AG04450 (cell line): ENCODE results near the gene PC. TPM values are rescaled to one million over a fixed set of nuclear protein-coding genes. Genes with fewer than 3 reads are reported as not detected.
A peak's percentile ranks its signal among the peaks of the same experiment; 100 is the strongest.

ENCODE experiments used
- CTCF ChIA-PET: fragments of 300-600, 350-600 bp; formaldehyde crosslinking; extraction: SDS; loops from one replicate; lab custom pipeline; 2022; ENCODE audit warnings: antibody characterized with exemption, inconsistent platforms; lab: Charles Lee
- POLR2A ChIA-PET: fragments of 350-600 bp; formaldehyde crosslinking; extraction: SDS; loops from one replicate; lab custom pipeline; 2021; ENCODE audit warnings: antibody characterized with exemption, inconsistent platforms; lab: Yijun Ruan, JAX
- DNase-seq: peaks from one replicate; pipeline ENCODE4 v3.0.0-alpha.2; 2011; ENCODE audit warnings: low read depth, low spot score
- H3K27ac ChIP-seq: one replicate; pipeline ENCODE4 v1.5.1; 2012; ENCODE audit warnings: low read depth, low read length, control low read depth
- H3K27me3 ChIP-seq: one replicate; pipeline ENCODE4 v1.6.0; 2012; ENCODE audit warnings: low read length; ENCODE audit not compliant: control insufficient read depth, insufficient read depth
- H3K4me3 ChIP-seq: 2 replicates; pipeline ENCODE4 v1.5.1; 2011; ENCODE audit warnings: mild to moderate bottlenecking, low read depth, low read length, control low read depth
- H3K9me3 ChIP-seq: 2 replicates; pipeline ENCODE4 v1.5.1; 2012; ENCODE audit warnings: low read length; ENCODE audit not compliant: control insufficient read depth, insufficient read depth
- polyA plus RNA-seq: library from polyadenylated mRNA; depleted of rRNA; stranded (reverse); fragments of >200 nt; gene quantifications from 2 replicates; pipeline ENCODE4 v1.2.3, GENCODE V29; 2011
- TF ChIP-seq, protein P1 (sequence below): IDR thresholded peaks from 2 replicates; pipeline ENCODE4 v1.5.1; 2011; ENCODE audit warnings: low read depth, low read length, control low read depth, inconsistent platforms

Gene PC
- polyA plus RNA-seq, 1 experiment = 12.1 TPM

DNA sequence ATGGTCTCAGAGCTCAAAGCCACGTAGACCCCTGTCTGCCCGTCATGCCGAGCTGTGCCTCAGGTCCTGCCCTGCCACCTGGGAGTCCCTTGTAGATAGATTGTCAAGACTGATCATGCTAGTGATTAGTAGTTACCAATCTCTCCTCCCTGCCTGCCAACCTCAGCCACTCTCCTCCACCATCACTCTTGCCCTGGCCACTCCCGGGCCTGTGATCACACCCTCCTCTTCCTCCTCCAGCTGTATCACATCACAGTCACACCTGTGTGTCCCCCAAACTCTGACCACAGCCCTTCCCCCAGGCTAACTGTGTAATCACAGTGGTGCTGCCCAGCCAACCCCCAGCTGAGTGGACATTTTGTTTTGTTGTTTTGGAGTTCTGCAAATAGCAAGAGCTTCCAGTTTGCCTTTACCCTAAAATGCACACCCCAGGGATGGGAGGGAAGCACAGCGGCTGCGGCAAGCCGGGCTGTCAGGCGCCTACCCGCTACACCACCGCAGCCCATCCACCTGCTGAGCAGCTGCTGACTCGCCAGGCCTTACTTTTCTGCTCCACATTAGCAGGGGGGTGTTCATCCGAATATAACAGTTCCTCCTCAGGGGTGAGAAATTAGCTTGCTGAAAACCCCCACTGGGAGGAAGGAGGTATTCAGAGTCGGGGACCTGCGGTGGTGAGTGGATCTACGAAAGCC is 55.6 kb downstream of the PC start:
- Histone ChIP-seq H3K27ac (no peak overlapping the region), H3K9me3 (no peaks in the 10 kb centered on the region), H3K27me3 (no peaks in the 10 kb centered on the region), H3K4me3 (no peak overlapping the region)
- TF ChIP-seq, protein P1, sequence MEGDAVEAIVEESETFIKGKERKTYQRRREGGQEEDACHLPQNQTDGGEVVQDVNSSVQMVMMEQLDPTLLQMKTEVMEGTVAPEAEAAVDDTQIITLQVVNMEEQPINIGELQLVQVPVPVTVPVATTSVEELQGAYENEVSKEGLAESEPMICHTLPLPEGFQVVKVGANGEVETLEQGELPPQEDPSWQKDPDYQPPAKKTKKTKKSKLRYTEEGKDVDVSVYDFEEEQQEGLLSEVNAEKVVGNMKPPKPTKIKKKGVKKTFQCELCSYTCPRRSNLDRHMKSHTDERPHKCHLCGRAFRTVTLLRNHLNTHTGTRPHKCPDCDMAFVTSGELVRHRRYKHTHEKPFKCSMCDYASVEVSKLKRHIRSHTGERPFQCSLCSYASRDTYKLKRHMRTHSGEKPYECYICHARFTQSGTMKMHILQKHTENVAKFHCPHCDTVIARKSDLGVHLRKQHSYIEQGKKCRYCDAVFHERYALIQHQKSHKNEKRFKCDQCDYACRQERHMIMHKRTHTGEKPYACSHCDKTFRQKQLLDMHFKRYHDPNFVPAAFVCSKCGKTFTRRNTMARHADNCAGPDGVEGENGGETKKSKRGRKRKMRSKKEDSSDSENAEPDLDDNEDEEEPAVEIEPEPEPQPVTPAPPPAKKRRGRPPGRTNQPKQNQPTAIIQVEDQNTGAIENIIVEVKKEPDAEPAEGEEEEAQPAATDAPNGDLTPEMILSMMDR = no peak
- POLR2A ChIA-PET = no interaction called here
- no peak for DNase-seq
- CTCF ChIA-PET = no interaction called here

DNA sequence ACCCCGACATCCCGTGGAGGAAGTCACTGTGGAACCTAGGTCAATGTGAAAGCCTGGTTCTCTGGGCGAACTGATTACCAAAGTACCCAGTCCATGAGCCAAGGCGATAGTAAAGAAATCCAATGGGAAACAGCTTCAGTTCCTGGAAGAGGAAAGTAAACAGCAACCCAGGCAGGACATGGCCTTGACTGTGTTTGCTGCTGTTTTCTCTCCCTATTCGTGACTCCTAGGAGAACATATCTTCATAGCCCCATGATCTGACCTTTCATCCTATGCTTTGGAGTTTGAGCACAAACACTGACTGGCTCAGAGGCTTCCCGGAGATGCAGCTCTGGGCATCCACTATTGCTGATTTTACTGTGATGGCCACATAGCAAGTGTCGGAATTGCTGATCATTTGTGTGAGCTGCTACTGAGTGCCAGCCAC is 56.2 kb downstream of the PC start:
- no peaks in the 10 kb centered on the region for H3K27me3 ChIP-seq
- no peak for DNase-seq
- POLR2A ChIA-PET = no interaction called here
- no peak overlapping the region for H3K27ac ChIP-seq
- H3K9me3 ChIP-seq = no peaks in the 10 kb centered on the region
- TF ChIP-seq, protein P1 = no peak
- no peak overlapping the region for H3K4me3 ChIP-seq
- CTCF ChIA-PET = no interaction called here

DNA sequence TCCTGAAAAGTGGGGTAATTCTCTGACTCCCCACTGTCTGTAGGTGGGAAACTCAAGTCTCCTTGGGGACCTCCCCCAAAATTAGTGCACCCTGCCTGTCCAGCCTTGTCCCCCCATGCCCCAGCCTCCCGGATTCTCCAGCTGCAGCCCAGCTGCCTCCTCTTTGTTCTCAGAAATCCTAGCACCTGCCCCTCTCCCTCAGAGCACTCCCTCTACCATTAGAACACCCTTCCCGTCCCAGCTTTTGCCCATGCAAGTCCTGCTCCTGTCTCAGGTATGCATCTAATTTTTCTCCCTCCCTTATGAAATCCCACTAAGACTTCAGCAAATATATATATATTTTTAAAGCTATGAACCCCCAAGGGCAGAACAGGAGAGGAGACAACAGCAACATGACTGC is 64.0 kb downstream of the PC start:
- DNase-seq = no peak
- POLR2A ChIA-PET = interaction anchor here (0.8 kb wide), 1 partner anchor 64 kb away, joined by 3 read pairs; the partner anchor contains the start of gene PC
- H3K4me3 ChIP-seq = no peak overlapping the region
- H3K27me3 ChIP-seq = no peaks in the 10 kb centered on the region
- H3K27ac ChIP-seq = no peak overlapping the region
- peaks cover 5% of the 10 kb centered on the region for H3K9me3 ChIP-seq
- TF ChIP-seq, protein P1 = no peak
- CTCF ChIA-PET = interaction anchor here (1.4 kb wide), 1 partner anchor 11 kb away, joined by 4 read pairs; no protein-coding TSS in a partner anchor

DNA sequence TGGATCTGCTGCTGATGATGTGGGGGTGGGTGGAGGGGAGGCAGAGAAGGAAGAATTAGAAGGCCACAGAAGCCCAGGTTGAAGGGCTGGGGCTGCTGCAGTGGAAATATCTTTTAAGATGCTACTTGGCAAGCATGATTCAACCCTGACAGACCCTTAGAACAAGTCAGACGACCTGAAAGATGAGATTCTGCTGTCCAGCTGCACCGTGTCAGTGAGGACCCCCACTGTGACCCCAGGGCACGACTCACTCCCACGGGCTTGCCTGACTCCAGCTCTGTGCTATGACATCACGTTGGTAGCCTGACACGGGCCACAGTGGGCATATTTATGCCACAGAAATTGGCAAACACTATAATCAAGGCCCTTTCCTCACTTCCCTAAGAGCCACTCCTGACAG is 65.3 kb downstream of the PC start:
- H3K27me3 ChIP-seq = no peaks in the 10 kb centered on the region
- no peak for DNase-seq
- H3K9me3 ChIP-seq = peaks cover 5% of the 10 kb centered on the region
- peak overlapping the region; percentile 81 for H3K27ac ChIP-seq
- no peak overlapping the region for H3K4me3 ChIP-seq
- TF ChIP-seq, protein P1 = no peak
- CTCF ChIA-PET = interaction anchor here (1.4 kb wide), 1 partner anchor 10 kb away, joined by 4 read pairs; no protein-coding TSS in a partner anchor
- POLR2A ChIA-PET = interaction anchor here (0.5 to 1.1 kb wide), 4 partner anchors 9 to 50 kb away, joined by 3 read pairs; partner anchors contain the start of gene RCE1

DNA sequence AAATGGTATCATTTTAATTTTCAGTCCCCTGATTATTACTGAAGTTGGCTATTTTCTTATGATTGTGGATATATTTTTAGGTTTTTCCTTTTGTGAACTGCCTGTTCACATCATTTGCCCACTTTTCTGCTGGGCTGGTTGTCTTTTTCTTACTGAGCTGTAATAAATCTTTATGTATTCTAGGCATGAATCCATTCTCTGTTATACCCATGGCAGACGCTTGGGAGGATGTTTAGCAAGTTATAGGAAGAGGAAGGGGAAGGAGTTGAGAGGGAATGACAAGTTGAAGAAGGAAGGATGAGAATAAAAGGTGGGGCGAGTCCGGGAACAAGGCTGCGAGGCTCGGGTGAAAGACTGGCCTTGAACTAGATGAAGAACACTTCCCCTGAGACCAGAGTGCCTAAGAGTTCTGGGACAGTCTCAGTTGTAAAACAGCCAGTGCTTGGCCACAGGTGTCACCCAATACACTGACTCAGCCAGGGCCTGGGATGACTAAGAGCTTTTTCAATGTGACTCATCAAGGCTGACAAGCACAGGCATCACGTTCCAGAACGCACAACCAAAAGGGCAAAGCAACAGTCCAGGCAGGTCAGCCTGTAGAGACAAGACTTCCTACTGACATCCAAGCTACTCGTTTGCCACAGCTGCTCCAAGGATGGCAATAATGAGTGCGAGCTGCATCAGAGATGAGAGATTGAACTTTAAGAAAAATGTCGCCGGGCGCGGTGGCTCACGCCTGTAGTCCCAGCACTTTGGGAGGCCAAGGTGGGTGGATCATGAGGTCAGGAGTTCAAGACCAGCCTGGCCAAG is 66.1 kb downstream of the PC start:
- TF ChIP-seq, protein P1 = no peak
- Histone ChIP-seq H3K27ac (peak overlapping the region; percentile 81), H3K9me3 (peaks cover 5% of the 10 kb centered on the region), H3K4me3 (no peak overlapping the region), H3K27me3 (no peaks in the 10 kb centered on the region)
- peak; percentile 81 for DNase-seq
- CTCF ChIA-PET = no interaction called here
- POLR2A ChIA-PET = interaction anchor here (0.7 to 1.1 kb wide), 5 partner anchors 42 to 78 kb away, joined by 3 read pairs; partner anchors contain the start of gene RCE1
